ENCODE results near the gene KPNA6.

KPNA6 gene

GRCh38 chr1:32186077-32186476, 78.2 kb downstream of the KPNA6 start:
- in situ Hi-C loops (cut with MboI; ENCODE audit: low sequenced_read_pairs) = no loop called here

GRCh38 chr1:32186491-32186890, 78.6 kb downstream of the KPNA6 start:
- in situ Hi-C loops (cut with MboI; ENCODE audit: low sequenced_read_pairs) = no loop called here

- in situ Hi-C loops (cut with MboI; ENCODE audit: low sequenced_read_pairs) = no loop called here
Measured at GRCh38 chr1:32187850-32188249, 80.0 kb downstream of the KPNA6 start.

GRCh38 chr1:32192220-32192948, 84.5 kb downstream of the KPNA6 start:
- in situ Hi-C loops (cut with MboI; ENCODE audit: low sequenced_read_pairs) = no loop called here

GRCh38 chr1:32194984-32195383, 87.1 kb downstream of the KPNA6 start:
- in situ Hi-C loops (cut with MboI; ENCODE audit: low sequenced_read_pairs) = no loop called here

- in situ Hi-C loops (cut with MboI; ENCODE audit: low sequenced_read_pairs) = no loop called here
Measured at GRCh38 chr1:32195531-32195930, 87.7 kb downstream of the KPNA6 start.

- in situ Hi-C loops (cut with MboI; ENCODE audit: low sequenced_read_pairs) = no loop called here
Measured at GRCh38 chr1:32195972-32196823, 88.3 kb downstream of the KPNA6 start.

GRCh38 chr1:32197074-32197473, 89.2 kb downstream of the KPNA6 start:
- in situ Hi-C loops (cut with MboI; ENCODE audit: low sequenced_read_pairs) = no loop called here

- in situ Hi-C loops (cut with MboI; ENCODE audit: low sequenced_read_pairs) = no loop called here
Measured at GRCh38 chr1:32197837-32198236, 90.0 kb downstream of the KPNA6 start.

- in situ Hi-C loops (cut with MboI; ENCODE audit: low sequenced_read_pairs) = no loop called here
Measured at GRCh38 chr1:32198237-32199042, 90.6 kb downstream of the KPNA6 start.

GRCh38 chr1:32199043-32199716, 91.3 kb downstream of the KPNA6 start:
- in situ Hi-C loops (cut with MboI; ENCODE audit: low sequenced_read_pairs) = no loop called here

- in situ Hi-C loops (cut with MboI; ENCODE audit: low sequenced_read_pairs) = loop anchor here (25.0 kb wide), 1 partner anchor 163 kb away; the partner anchor contains the start of genes FAM229A and TSSK3
Measured at GRCh38 chr1:32199717-32200072, 91.8 kb downstream of the KPNA6 start.

GRCh38 chr1:32200226-32201010, 92.6 kb downstream of the KPNA6 start, which contains the start of gene CCDC28B:
Gene CCDC28B (plus strand): TSS chr1:32200595. CDS start chr1:32201936, 1,341 bp downstream.
- in situ Hi-C loops (cut with MboI; ENCODE audit: low sequenced_read_pairs) = loop anchor here (25.0 kb wide), 1 partner anchor 162 kb away; the partner anchor contains the start of genes FAM229A and TSSK3

GRCh38 chr1:32201011-32201855, 93.4 kb downstream of the KPNA6 start:
- in situ Hi-C loops (cut with MboI; ENCODE audit: low sequenced_read_pairs) = loop anchor here (25.0 kb wide), 1 partner anchor 161 kb away; the partner anchor contains the start of genes FAM229A and TSSK3

GRCh38 chr1:32204943-32205361, 97.1 kb downstream of the KPNA6 start:
- in situ Hi-C loops (cut with MboI; ENCODE audit: low sequenced_read_pairs) = loop anchor here (25.0 kb wide), 1 partner anchor 157 kb away; the partner anchor contains the start of genes FAM229A and TSSK3

- in situ Hi-C loops (cut with MboI; ENCODE audit: low sequenced_read_pairs) = loop anchor here (25.0 kb wide), 1 partner anchor 157 kb away; the partner anchor contains the start of genes FAM229A and TSSK3
Measured at GRCh38 chr1:32205401-32206370, 97.8 kb downstream of the KPNA6 start, which contains the start of gene IQCC. Gene IQCC (plus strand): TSS chr1:32205671. CDS start chr1:32205682, 11 bp downstream.

GRCh38 chr1:32208469-32208868, 100.6 kb downstream of the KPNA6 start:
- in situ Hi-C loops (cut with MboI; ENCODE audit: low sequenced_read_pairs) = loop anchor here (25.0 kb wide), 1 partner anchor 154 kb away; the partner anchor contains the start of genes FAM229A and TSSK3
